DMS 273 treated with DMSO at 0.1 percent for 48 hours (cell line): ENCODE measurements around the gene CAPG.
"Not testable (repeated sequence)": the region's sequence is repeated elsewhere in the genome, so short reads cannot be mapped to it uniquely, and the experiment has no call there.

ENCODE experiments used
- DNase-seq: peaks from one replicate; lab custom pipeline; 2025; lab: John Stamatoyannopoulos, UW

Gene CAPG

DNA sequence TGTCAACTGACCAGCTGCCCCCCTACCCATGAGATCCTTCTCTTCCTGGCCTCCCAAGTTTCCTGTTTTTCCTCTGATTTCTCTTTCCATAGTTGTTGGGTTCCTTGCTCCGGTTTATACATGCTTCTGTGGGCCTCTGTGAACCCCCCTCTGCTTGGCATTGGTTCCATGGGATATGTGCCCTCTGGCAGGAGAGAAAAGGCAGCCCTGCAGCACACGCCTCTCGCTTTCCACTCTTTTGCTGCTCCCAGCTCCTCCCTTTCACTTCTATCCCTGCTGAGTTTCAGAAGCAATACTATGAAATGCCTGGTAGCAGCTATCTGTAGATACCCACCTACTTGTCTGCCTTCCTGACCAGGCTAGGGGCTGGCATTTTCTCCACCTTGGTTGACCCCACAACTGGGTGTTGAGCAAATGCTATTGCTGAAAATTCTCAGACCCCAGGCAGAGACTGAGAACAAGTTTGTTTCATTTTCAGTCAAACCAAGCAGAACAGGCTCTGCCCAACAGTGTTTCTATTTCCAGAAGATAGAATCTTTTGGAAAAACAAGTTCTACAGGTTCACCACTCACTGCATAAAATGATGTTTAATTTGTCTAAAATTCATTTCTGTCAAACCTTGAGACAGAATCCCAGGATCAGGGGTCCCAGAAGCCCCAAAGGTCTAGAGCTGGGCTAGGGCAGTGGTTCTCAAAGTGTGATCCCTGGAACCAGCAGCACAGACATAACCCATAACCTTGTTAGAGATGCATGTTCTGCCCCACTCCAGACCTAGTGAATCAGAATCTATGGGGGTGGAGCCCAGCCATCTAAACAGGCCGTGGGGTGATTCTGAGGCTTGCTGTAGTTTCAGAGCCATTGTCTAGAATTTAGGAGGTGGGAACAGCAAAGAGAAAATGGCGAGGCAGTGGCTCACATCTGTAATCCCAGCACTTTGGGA is 13.4 kb downstream of the CAPG start:
- no peak for DNase-seq

DNA sequence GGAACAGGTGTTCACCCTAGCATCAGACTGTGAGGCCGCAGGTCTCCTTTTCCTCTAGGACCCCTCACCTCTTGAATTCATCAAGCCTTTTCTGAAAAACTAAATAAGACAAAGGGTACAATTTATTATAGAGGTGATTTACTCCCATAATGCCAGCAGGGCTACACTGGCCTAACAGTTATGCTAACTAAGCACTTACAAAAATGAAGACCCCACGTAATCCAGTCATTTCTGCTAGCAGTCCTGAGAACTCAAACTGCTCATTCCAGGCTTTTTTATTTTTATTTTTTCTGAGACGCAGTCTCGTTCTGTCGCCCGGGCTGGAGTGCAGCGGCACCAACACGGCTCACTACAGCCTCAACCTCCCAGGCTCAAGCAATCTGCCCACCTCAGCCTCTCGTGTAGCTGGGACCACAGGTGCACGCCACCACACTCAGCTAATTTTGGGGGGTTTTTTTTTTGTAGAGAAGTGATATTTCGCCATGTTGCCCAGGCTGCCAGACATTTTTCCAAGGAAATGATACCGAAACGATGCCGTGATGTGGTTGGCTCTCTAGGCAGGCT is 14.2 kb downstream of the CAPG start:
- no peak for DNase-seq

DNA sequence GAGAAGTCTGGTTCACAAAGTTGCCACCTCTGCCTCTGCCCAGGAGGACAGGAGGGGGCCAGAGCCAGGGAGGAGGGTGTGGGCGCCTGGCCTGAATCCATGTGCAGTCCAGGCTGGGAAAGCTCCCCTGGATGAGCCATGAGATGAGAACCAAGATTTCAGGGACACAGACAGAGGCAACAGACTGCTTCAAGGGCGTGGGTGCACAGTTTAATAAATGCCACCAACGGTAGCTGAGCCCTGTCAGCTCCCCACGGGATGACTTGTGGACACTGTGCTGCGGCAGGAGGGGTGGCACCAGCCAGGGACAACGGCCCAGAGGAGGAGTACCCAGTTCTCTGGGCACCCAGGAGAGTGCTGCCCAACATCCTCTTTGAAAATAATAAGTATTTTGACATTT is 15.2 kb downstream of the CAPG start:
- DNase-seq: no peak

DNA sequence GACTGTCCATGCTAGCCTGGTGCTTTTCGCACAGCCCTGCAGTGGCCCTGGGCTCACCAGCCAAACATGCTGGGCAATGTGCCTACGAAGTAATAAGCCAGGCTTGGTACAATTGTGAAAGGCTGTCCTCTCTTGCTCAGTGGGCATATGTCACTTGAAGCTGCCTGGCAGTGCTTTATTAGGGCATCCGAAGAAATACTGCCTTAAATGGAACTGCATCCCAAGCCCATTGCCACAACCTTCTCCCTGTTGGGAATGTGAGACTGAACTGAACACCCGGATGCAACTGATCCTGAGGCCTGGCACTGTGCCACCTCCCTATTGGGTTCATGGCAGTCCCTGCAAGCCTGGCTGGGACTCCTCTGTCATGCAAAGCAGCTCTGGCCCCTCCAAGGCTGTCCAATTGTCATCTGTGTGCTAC is 15.9 kb downstream of the CAPG start:
- no peak for DNase-seq

DNA sequence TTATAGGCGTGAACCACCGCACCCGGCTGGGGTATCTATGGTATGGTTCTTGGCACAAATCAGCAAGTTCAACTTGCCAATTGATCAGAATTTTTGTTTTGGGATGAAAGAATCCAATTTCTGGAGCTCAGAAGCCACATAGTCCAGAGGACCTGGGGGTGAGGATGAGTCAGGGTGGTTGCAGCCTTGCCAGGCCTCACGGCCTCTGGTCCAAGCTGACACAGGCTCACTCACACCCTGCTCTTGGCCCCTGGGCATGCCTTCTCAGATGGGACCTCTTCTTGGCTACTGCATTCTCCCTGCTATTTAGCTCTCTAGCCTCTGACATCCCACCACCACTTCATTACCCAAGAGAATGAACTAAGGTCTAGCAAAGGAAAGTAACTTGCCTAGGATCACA is 16.3 kb downstream of the CAPG start:
- DNase-seq: no peak

DNA sequence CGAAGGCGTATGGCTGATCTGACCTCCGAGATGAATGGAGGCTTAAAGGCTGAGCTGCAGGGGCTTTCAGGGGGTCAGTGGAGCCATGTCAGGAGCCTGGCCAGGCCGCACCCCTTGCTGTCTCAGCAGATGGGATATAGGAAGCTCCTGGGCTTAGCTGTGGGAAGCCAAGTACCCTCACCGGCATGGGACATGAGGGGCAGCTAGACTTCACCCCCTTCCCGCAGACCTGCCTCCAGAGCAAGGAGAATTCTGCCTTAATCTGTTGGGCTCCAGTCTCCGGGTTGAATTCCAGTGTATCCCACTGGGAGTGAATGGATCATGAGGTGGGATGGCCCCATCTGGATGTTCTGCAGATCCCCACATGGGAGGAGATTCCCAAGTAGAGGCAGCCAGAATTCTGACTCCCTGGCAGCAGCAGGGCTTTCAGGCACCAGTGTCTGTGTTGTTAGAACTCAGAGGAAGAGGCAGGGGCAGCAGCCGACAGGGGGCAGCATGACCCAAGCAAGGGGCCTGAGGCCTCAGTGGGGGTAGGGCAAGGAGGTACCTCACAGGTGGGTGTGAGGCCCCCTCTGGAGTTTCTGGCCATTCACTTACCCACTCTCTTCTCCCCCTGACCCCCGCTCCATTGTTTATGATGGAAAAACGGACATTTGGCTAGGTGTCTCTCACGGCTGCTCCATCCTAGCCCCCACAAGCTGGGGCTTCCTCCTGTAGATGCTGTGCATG is 19.1 kb downstream of the CAPG start:
- no peak for DNase-seq

DNA sequence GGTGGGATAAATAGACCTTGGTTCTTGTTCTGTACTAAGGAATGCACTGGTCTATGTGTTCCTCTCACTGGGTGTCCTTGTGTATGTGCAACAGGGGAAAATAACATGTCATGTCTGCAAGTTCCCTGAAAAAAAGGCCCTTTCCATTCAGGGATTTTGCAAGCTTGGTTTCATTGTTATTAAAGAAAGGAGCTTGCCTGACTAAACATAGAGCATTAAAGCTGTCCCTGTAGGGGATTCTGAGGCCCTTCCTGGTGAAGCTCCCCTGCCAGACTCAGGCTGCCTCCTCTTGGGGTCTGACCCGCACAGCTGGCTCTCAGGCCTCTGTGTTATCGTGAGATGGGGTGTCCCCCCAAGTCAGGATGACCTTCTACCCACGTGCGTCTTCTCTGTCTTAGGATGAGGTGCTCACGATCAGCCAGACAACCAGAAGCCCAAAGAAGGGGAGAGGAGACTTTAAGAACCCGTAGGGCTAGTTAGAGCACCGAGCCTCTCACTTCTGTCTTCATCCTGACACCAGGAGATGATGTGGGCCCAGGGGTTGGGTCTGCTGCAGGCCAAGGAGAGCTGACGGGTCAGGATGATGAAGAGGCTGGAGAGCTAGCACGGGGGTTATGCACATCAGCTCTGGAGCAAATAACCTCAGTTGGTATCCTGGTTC is 21.2 kb downstream of the CAPG start:
- no peak for DNase-seq

DNA sequence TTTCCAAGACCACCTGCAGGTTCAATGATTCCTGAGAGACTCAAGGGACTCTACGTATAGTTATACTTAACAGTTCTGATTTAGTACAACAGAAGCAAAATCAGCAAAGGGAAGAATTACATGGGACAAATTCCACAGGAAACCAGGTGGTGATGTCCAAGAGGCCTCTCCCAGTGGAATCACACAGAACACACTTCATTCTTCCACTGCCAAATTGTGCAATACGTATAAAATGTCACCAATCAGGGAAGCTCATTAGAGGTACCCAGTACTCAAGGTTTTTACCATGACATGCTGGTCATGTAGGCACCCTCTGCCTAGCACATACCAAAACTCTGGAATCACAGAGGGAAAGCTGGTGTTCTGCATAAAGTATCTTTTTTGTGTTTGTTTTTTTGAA is 22.4 kb downstream of the CAPG start:
- DNase-seq: no peak

DNA sequence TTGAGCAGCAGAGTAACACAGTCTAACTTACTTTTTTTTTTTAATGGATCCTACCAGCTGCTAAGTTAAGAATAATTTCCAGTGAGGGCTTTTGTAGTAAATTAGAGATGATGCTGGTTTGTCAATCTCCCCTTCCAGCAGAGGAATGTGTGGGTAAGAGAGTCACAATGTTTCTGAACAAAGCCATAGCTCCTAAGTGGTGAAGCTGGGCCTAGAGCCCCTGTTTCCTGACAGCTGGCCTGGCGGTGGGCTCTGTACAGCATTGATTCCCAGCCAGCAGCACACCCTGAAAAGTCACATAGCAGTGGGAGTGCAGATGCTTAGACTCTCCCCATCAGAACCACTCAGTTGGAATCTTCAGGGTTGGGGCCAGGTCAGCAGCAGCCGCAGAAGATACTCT is 24.4 kb downstream of the CAPG start:
- no peak for DNase-seq

DNA sequence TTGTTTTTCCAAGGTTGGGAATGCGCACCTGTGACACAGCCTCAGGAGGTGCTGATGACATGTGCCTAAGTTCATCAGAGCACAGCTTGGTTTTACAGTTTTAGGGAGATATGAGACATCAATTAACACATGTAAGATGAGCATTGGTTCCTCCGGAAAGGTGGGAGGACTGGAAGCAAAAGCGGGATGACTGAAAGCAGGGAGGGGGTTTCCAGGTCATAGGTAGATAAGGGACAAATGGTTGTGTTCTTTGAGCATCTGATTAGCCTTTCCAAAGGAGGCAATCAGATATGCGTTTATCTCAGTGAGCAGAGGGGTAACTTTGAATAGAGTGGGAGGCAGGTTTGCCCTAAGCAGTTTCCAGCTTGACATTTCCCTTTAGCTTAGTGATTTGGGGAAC is 26.3 kb downstream of the CAPG start:
- DNase-seq: no peak

DNA sequence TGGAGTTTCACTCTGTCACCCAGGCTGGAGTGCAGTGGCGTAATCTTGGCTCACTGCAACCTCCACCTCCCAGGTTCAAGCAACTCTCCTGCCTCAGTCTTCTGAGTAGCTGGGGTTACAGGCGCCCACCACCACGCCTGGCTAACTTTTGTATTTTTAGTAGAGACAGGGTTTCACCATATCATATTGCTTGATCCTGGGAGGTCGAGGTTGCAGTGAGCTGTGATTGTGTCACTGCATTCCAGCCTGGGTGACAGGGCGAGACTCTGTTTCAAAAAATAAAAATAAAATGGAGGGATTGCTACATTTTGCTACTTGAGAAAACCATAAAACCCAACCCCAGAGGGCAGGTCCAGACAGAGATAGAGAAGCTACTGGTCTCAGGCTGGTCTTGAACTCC is 27.0 kb downstream of the CAPG start:
- not testable (repeated sequence) for DNase-seq

DNA sequence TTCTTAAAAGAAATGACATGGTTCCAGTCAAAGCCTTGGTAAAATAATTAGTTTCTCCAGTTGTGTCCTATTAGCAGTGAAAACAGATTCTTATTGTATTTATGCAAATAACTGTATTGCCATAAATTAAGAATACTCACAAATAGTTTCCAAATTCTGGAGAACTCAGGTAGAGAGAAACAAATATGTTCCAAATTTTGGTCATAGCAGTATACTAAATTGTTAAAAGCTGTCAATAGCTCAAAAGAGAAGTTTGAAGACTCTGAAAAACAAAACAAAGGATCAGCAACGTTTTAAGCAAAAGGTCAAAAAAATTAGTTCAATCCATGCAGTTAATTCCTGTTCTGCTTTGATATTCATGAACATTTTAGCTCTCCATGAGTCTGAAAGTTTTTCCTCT is 30.1 kb downstream of the CAPG start:
- no peak for DNase-seq

DNA sequence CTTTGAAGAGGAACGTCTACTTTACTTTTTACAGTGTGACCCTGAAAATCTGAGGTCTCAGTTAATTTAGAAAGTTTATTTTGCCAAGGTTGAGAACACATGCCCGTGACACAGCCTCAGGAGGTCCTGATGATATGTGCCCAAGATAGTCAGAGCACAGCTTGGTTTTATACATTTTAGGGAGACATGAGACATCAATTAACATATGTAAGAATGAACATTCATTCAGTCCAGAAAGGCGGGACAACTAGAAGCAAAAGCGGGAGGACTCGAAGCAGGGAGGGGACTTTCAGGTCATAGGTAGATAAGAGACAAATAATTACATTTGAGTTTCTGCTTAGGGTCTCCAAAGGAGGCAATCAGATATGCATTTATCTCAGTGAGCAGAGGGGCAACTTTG is 31.9 kb downstream of the CAPG start:
- DNase-seq: no peak

DNA sequence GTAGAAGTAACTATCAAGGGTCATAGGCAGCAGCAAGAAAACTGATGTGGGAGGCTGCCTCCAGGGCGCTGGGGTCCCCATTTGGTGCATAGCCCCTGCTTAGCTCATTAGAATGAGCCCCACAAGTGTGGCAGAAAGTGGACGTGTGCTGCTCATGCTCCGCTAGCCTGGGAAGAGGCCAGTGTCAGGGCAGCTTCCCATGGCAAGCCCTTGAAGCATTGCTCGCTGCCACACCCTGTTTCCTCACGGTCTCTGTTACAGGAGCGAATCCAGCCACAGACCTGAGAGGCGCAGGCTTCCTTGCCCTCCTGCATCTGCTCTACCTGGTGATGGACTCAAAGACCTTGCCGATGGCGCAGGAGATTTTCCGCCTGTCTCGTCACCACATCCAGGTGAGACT is 33.1 kb downstream of the CAPG start:
- no peak for DNase-seq

DNA sequence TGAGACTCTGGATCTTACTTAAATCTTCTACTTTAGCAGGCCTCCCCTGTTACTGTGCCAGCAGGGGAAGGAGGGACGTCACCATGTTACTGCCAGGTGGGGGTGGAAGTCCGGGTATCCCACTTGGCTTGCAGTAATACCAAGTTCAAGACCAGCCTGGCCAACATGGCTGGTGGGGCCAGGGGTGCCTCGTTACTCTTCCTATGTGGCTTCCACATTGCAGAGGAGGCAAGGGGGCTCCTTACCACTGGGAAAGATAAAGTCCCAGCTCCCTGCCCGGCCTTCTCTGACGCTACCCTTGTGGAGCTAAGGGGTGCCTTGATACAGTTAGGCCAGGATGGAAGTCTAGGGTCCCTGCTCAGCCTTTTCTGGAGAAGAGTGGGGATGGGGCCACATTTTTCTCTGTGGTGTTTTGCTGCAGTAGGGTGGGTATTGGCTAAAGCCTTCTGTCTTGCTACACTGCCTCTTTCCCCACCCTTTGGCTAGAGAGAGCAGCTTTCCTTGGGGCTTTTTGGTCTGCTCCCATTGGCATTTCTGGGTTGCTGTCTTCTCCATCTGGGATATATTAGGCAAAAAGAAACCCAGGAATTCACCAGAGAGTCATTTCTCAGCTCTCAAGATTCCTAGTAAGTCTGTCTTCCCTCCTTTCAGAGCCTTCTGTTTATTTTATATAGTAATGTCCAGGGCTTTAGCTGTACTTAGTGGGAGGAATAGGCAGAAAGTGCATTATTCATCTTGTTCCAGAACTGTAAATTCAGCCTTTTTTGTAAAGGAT is 33.7 kb downstream of the CAPG start:
- DNase-seq: no peak

DNA sequence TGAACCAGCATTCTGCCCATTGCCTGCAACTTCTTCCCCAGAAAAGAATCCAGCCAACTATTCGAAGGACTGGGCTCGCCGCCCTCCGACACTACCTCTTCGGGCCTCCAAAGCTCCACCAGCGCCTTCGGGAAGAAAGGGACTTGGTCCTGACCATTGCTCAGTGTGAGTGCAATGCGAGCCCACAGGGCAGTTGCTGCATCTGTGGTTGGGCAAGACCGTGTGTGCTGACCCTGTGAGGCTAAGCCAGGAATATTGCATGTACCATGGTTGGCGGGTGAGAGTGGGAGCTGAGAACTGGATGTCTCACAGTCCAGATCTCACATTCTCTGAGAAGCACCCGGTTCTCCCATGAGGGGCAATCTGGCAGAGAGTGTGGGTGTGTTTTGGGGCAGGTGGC is 39.1 kb downstream of the CAPG start:
- no peak for DNase-seq

DNA sequence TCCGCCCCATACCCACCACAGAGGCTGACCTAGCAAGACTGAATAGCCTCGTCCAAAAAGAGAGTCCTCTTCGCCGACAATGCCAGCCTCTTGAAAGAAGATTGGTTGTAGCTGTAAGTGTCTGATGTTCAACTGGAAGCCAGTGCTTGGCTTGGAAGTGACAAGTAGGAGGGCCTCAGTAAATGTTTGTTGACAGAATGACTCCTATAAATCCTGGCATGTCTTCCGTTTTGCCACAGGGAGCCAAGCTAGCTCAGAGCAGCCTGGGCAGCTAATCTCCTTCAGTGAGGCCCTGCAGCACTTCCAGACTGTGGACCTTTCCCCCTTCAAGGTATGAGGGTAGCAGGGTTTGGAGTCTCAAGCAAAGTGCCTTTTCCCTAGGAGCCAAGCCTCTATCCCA is 40.7 kb downstream of the CAPG start:
- DNase-seq: no peak

DNA sequence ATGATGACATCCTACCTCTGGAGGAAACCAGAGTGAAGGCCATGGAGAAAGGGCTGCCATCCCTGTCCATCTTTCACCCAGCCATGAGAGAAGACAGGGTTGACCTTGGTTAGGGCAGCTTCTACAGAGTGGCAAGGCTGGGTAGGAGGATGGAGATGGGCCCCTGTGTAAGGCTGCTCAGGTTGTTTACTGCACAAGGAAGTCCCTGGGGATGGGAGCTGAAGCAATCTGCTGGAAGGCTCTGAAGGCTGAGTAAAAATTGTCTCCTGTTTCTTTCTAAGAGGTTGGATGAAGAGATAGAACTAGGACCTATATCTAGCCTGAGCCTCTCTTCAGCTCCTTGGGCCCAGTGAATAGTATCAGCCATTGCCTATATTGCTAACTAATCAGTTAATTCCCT is 41.2 kb downstream of the CAPG start:
- DNase-seq: no peak

DNA sequence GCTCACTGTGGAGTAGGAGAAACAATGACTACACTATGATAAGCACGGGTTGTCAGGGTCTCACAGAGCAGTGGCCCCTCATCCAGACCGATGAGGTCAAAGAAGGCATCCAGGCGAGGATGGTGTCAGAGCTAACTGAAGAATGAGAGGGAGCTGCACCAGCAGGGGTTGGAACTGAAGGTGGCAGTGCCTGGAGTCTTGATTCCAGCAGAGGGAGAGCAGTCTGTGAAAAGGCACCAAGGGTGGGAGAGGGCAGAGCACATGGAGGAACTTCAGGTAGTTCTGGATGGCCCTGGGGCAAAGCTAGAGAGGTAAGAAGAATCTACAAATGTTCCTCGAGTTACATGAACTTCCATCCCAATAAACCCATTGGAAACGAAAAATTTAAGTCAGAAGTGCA is 43.0 kb downstream of the CAPG start:
- DNase-seq: no peak

DNA sequence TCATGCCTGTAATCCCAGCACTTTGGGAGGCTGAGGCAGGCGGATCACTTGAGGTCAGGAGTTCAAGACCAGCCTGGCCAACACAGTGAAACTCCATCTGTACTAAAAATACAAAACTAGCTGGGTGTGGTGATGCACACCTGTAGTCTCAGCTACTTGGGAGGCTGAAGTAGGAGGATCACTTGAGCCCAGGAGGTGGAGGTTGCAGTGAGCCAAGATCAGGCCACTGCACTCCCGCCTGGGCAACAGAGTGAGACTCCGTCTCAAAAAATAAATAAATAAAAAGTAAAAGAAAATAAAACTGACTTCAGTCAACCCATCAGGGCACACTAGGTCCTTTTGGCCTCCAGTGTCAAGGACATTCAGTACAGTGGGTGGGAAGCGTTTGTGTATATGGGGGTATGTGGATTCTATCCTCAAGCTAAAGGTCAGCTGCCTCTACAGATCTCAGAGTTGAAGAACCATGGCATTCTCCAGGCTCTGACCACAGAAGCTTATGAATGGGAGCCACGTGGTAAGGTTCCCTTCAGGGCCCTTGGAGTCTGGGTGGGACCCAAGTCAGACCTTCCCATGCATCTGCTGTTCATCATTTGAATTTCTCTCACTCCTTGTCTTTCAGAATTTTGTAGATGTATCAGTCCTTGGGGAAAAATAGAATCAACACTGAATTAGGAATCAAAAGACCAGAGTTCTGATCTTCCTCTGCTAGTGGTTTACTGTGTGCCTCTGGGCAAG is 47.3 kb downstream of the CAPG start:
- not testable (repeated sequence) for DNase-seq

DNA sequence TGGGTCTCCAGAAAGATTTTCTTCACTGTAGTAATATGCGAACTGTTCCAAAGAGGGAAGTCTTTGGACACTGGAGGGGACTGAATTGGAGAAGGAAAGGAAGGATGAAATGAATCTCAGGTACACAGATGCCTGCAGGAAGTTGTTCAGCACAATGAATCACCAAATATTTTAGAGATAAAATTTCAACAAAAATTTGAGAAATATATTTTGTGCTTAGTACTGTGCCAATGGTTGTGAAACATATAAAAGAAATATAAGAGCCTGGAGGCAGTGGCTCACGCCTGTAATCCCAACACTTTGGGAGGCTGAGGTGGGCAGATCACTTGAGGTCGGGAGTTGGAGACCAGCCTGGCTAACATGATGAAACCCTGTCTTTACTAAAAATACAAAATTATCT is 52.4 kb downstream of the CAPG start:
- no peak for DNase-seq
